GM18526 (cell line): ENCODE data around the gene SLC26A8.

Experiments used
- POLR2A ChIP-seq: IDR thresholded peaks from 3 replicates; pipeline ENCODE4 v1.6.1; 2011; ENCODE audit not compliant: insufficient read length; ENCODE audit errors: extremely low read depth

The SLC26A8 gene

GRCh38 chr6:36061236-36061635 is 36.8 kb upstream of the SLC26A8 start:
- no peak for TF ChIP-seq POLR2A

GRCh38 chr6:36056178-36056577 is 31.7 kb upstream of the SLC26A8 start:
- no peak for TF ChIP-seq POLR2A

GRCh38 chr6:36054956-36055355 is 30.5 kb upstream of the SLC26A8 start:
- TF ChIP-seq POLR2A, result no peak

DNA sequence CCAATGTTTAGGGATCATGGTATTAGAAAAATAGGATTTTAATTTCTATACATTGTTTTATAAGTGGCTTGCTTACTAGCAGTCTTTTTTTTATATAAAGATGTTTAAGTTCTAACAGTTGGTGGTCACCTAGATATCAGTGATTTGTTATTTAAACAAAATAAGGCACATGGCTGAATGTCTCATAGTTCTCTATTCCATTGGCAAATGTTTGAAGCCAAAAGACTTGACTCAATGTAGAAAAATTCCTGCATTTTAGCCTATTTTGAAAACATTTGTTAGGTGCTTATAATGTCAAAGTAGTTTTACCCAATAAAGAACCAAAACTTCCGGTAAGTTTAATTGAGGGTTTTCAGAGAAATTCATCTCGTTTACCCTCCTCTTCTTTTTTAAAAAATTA is 30.0 kb upstream of the SLC26A8 start:
- no peak for TF ChIP-seq POLR2A

DNA sequence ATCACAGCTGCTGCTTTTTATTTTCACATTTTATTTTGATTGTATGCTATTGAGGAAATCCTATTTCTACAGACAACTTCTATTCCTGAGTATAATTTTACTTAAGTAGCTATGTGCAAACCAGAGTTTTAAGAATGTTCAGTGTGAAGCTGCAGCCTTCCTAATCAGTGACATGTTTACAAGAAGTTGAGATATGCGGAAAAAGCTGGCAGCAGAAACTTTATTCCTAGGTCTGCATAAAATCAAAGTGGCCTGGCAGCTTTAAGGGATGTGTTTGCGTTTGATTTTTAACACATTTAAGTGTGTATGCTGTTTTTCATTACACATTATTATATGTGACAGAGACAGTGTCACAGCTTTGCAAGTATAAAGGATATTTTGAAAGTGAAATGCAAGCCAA is 29.4 kb upstream of the SLC26A8 start:
- no peak for TF ChIP-seq POLR2A

DNA sequence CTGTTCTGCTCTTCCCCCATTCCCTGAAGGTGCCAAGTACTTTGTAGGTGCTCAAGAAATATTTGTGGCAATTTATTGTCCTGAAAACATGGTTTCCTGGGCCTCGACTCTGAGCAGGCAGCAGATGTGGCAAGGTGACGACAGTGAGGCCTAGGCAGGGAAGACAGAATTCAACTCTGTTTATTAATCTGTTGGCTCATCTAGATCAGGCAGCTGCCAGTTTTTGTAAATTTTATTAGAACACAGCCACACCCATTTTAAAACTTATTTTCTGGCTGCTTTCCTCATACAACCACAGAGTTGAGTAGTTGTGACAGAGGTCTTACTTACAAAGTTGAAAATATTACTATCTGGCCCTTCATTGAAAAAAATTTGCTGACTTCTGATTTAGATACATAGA is 27.7 kb upstream of the SLC26A8 start:
- no peak for TF ChIP-seq POLR2A

DNA sequence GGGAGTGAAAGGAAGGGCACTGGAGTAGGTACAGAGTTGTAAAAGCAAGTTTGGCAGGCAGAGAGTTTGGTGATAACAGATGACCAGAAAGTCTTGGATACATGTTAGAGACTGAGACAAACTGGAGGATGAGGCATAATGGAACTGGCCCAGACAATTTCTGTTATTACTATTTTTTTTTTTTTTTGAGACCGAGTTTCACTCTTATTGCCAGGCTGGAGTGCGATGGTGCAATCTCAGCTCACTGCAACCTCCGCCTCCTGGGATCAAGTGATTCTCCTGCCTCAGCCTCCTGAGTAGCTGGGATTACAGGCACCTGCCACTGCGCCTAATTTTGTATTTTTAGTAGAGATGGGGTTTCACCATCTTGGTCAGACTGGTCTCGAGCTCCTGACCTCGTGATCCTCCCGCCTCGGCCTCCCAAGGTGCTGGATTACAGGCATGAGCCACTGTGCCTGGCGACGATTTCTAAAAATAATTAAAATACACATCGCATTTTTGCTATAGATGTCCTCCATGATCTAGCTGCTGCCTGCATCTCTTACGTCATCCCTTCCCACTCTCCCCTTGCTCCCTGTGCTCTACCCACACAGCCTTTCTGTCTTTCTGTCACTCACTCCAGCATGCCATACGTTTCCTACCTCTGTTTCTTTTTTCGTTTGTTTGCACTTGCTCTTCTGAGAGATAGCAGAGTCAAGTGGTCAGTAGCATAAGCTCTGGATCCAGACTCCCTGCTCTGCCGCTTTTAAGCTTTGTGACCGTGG is 26.7 kb upstream of the SLC26A8 start:
- no peak for TF ChIP-seq POLR2A

GRCh38 chr6:36050305-36050704 is 25.9 kb upstream of the SLC26A8 start:
- TF ChIP-seq POLR2A, result no peak

- TF ChIP-seq POLR2A, result no peak
Observed at GRCh38 chr6:36049582-36049981, 25.1 kb upstream of the SLC26A8 start.

GRCh38 chr6:36042618-36043260 is 18.3 kb upstream of the SLC26A8 start:
- no peak for TF ChIP-seq POLR2A

DNA sequence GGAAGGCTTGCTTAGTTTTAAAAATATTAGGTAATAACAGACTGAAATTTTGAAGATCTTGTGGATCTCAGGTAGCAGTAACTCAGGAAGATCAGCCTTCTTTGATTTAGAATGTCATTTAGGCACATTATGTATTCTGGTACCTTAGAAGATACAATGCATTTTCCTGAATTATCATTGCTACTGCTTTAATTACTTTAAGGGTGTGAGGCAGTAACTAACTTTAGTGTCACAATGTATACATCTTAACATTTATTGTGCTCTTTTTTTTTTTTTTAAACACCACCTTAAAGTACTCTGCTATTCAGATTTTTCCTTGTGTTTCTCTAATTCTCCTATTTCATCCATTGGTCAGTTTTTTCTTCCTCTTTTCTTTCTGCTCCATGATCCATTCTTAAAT is 16.5 kb upstream of the SLC26A8 start:
- no peak for TF ChIP-seq POLR2A

DNA sequence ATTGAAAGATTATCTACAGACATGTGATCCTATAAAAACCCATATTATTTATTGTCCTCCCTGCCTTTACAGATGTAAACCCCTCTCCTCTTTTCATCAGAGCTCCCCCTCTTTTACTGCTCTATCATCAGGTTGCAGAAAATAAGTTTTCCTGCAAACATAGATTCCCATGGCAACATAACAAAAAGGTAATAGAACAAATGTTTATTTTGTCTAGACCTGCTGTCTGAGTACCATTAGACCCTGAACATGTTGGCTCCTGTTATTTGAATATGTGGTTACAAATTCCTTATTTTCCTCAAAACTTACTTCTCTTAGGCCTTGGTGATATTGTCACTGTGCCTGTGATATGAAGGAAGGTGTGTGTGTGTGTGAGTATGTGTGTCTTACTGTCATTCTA is 14.7 kb upstream of the SLC26A8 start:
- TF ChIP-seq POLR2A, result no peak

DNA sequence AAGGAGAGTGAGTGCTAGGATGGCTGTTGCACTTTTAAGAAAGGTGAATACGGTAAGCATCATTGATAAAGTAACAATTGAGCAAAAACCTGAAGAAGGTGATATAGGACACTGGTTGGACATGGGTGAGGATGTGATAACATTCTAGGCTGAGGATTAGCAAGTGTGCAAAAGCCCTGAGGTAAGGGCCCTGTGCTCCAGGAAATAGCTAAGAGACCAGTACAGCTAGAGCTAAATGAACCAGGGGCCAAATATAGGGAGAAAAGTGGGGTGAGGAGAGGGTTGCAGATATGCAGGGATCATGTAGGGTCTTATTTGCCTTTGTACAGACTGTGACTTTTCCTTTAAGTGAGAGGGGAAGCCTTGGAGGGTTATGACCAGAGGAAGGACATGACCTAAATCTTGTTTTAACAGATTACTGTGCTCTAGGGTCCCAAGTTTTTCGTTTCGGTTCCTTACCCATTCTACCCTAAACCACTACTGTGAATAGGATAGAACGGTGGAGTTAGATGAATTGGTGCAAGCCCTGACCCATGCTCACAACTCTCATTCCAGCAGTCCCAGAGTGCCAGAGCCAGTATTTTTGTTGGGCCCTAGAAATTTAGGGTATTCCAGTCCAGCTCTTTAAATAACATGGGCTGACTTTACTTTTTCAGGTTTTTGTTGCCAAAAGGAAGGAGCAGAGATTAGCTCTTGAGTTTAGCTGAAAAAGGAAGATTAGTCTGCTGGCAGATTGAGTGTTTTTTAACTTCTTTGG is 13.9 kb upstream of the SLC26A8 start:
- no peak for TF ChIP-seq POLR2A

- no peak for TF ChIP-seq POLR2A
Observed at GRCh38 chr6:36035225-36035624, 10.8 kb upstream of the SLC26A8 start.

GRCh38 chr6:36034441-36034840 is 10.0 kb upstream of the SLC26A8 start:
- no peak for TF ChIP-seq POLR2A

- TF ChIP-seq POLR2A, result no peak
Observed at GRCh38 chr6:36033935-36034334, 9.5 kb upstream of the SLC26A8 start.
